GM18505 (cell line): ENCODE results near the gene AZGP1.
"Not testable (repeated sequence)": the region's sequence is repeated elsewhere in the genome, so short reads cannot be mapped to it uniquely, and the experiment has no call there.

Experiments used
- ATAC-seq: cut with Tn5 transposase; IDR thresholded peaks from one replicate; pipeline ENCODE4 v1.9.1; 2021; ENCODE audit not compliant: unreplicated experiment
- POLR2A ChIP-seq: IDR thresholded peaks from 4 replicates; pipeline ENCODE4 v1.6.1; 2011; ENCODE audit warnings: borderline replicate concordance; ENCODE audit not compliant: insufficient read depth, insufficient read length; ENCODE audit errors: extremely low read depth

Gene AZGP1

GRCh38 chr7:99975782-99976521 is at the start of gene AZGP1:
TSS of gene AZGP1 (minus strand) at chr7:99976031. CDS start at chr7:99976020, 11 bp downstream.
- TF ChIP-seq POLR2A: no peak
- ATAC-seq: no peak

- no peak for TF ChIP-seq POLR2A
- no peak for ATAC-seq
These were observed 48.3 kb upstream of the AZGP1 start for GRCh38 chr7:100024020-100024619.

GRCh38 chr7:100023526-100023925 is 47.7 kb upstream of the AZGP1 start:
- TF ChIP-seq POLR2A: no peak
- ATAC-seq: no peak

- no peak for ATAC-seq
- no peak for TF ChIP-seq POLR2A
These were observed 46.8 kb upstream of the AZGP1 start for GRCh38 chr7:100022621-100023020.

- no peak for ATAC-seq
- TF ChIP-seq POLR2A: no peak
These were observed 45.5 kb upstream of the AZGP1 start for GRCh38 chr7:100021297-100021696.

GRCh38 chr7:100019908-100020307 is 44.1 kb upstream of the AZGP1 start:
- TF ChIP-seq POLR2A: no peak
- ATAC-seq: no peak

GRCh38 chr7:100017875-100018274 is 42.0 kb upstream of the AZGP1 start:
- no peak for ATAC-seq
- TF ChIP-seq POLR2A: no peak

- no peak for ATAC-seq
- TF ChIP-seq POLR2A: no peak
These were observed 41.5 kb upstream of the AZGP1 start for GRCh38 chr7:100017300-100017699.

GRCh38 chr7:100016215-100016901 is 40.5 kb upstream of the AZGP1 start:
- no peak for ATAC-seq
- TF ChIP-seq POLR2A: no peak

GRCh38 chr7:100015232-100016214 is 39.7 kb upstream of the AZGP1 start, which contains the start of gene ZKSCAN1:
TSS of gene ZKSCAN1 (plus strand) at chr7:100015596. CDS start at chr7:100023507, 7,911 bp downstream.
- ATAC-seq: peak; percentile 92
- TF ChIP-seq POLR2A: peak; percentile 93

- no peak for ATAC-seq
- no peak for TF ChIP-seq POLR2A
These were observed 37.5 kb upstream of the AZGP1 start for GRCh38 chr7:100013328-100013676.

GRCh38 chr7:100012385-100013327 is 36.8 kb upstream of the AZGP1 start:
- not testable (repeated sequence) for ATAC-seq
